ENCODE data around the gene DNAJA3. TPM values are rescaled to one million over a fixed set of nuclear protein-coding genes. Genes with fewer than 3 reads are reported as not detected.

The DNAJA3 gene
- total RNA-seq, 1 experiment from 2014 or later: 56.2 TPM

DNA sequence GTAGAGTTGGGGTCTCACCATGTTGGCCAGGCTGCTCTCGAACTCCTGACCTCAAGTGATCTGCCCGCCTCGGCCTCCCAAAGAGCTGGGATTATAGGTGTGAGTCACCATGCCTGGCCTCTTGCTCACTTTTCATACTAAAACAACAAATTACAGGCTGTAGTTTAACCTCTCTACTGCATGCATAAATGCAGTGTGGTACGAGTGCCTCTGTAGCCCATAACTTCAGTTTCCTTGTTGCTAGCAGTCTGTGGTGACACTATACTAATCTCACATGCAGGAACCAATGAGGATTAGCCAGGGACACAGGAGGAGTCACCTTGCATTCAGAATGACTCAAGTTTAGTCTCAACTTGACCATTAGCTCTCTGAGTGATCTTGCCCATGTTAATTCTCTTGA lies 70.6 kb downstream of the DNAJA3 start:
- no peak for DNase-seq
- Mint-ChIP-seq H3K9me3 (no peaks in the 10 kb centered on the region), H3K4me1 (peaks cover 13 to 34% of the 10 kb centered on the region in 2 experiments), H3K27me3 (ENCODE audit: low read depth) (no peaks in the 10 kb centered on the region), H3K27ac (no peak overlapping the region; a peak in 1 of 7 replicates), H3K4me3 (no peak overlapping the region), H3K36me3 (ENCODE audit: insufficient read depth in 1 of 3, low read depth in 3 of 3) (peaks cover 0 to 3% (median 0%) of the 10 kb centered on the region in 3 experiments; a peak in 2 of 7 replicates)
- no peak overlapping the region for H3T11ph ChIP-seq (ENCODE audit: low read length)
- TF ChIP-seq, protein P1, sequence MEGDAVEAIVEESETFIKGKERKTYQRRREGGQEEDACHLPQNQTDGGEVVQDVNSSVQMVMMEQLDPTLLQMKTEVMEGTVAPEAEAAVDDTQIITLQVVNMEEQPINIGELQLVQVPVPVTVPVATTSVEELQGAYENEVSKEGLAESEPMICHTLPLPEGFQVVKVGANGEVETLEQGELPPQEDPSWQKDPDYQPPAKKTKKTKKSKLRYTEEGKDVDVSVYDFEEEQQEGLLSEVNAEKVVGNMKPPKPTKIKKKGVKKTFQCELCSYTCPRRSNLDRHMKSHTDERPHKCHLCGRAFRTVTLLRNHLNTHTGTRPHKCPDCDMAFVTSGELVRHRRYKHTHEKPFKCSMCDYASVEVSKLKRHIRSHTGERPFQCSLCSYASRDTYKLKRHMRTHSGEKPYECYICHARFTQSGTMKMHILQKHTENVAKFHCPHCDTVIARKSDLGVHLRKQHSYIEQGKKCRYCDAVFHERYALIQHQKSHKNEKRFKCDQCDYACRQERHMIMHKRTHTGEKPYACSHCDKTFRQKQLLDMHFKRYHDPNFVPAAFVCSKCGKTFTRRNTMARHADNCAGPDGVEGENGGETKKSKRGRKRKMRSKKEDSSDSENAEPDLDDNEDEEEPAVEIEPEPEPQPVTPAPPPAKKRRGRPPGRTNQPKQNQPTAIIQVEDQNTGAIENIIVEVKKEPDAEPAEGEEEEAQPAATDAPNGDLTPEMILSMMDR (conservative IDR thresholded peaks at IDR 0.05): no peak
- no peaks in the 10 kb centered on the region for H3K27me3 ChIP-seq (ENCODE audit: insufficient read depth, low read length)
- H4K20me1 ChIP-seq (ENCODE audit: control insufficient read depth, insufficient read depth, insufficient read length): no peaks in the 10 kb centered on the region
- H2BK12ac ChIP-seq (ENCODE audit: insufficient read length, low read depth, low read length): no peak overlapping the region
- no peak overlapping the region for H2BK120ac ChIP-seq (ENCODE audit: low read depth, low read length, poor library complexity, severe bottlenecking)
- H3K79me2 ChIP-seq (ENCODE audit: insufficient read depth, low read length): no peaks in the 10 kb centered on the region
- H2AK5ac ChIP-seq (ENCODE audit: insufficient read length, low read length): no peak overlapping the region
- H3K27ac ChIP-seq (ENCODE audit: insufficient read length, low read depth, low read length): no peak overlapping the region
- no peaks in the 10 kb centered on the region for H3K4me1 ChIP-seq (ENCODE audit: insufficient read depth, low read length)
- no peak overlapping the region for H3K9ac ChIP-seq (ENCODE audit: extremely low read depth, insufficient read length, low read length)
- H4K91ac ChIP-seq (ENCODE audit: insufficient read length, low read depth, low read length): no peak overlapping the region
- no peak overlapping the region for H3K23ac ChIP-seq (ENCODE audit: insufficient read length, low read depth, low read length)
- H2BK20ac ChIP-seq (ENCODE audit: low read depth, low read length, poor library complexity, severe bottlenecking): no peak overlapping the region
- H4K8ac ChIP-seq (replicated peaks; ENCODE audit: insufficient read length, low read depth, low read length): no peak overlapping the region
- H2BK15ac ChIP-seq (ENCODE audit: low read depth, low read length): no peak overlapping the region
- no peak overlapping the region for H2AFZ ChIP-seq (ENCODE audit: low read length)
- no peak overlapping the region for H4K5ac ChIP-seq (ENCODE audit: insufficient read length, low read depth, low read length)
- no peaks in the 10 kb centered on the region for H3K79me1 ChIP-seq (ENCODE audit: insufficient read depth, low read depth, low read length, poor library complexity, severe bottlenecking)
- H3K14ac ChIP-seq (ENCODE audit: insufficient read depth, low read length): no peak overlapping the region
- no peak overlapping the region for H3K56ac ChIP-seq (ENCODE audit: insufficient read length, low read depth, low read length)
- no peaks in the 10 kb centered on the region for H3K23me2 ChIP-seq (ENCODE audit: insufficient read length, low read depth, low read length, poor library complexity, severe bottlenecking)
- WGBS (ENCODE audit: extremely low coverage, insufficient read length, low lambda C conversion rate): no CpG with 5 or more reads among the region's 4 CpGs
- H3K4ac ChIP-seq (ENCODE audit: low read depth, low read length): no peak overlapping the region
- no peaks in the 10 kb centered on the region for H3K9me3 ChIP-seq (ENCODE audit: control insufficient read depth, low read depth, low read length)
- H3K4me2 ChIP-seq (ENCODE audit: insufficient read depth, insufficient read length, low read length): no peak overlapping the region
- no peak overlapping the region for H3K18ac ChIP-seq (ENCODE audit: insufficient read length, low read depth, low read length)
- no peak overlapping the region for H2BK5ac ChIP-seq (ENCODE audit: insufficient read length, low read length)

Data from H9 (cell line).